Stimulated activated CD4-positive, alpha-beta T cell treated with anti-CD3 and anti-CD28 coated beads, Interleukin-12 subunit alpha, Interleukin-12 subunit beta, amount 100 ng/mL, for 4 hours (primary cell): ENCODE data around the gene MANSC1.

Source experiments
- DNase-seq: peaks from one replicate; pipeline ENCODE4 v3.0.0-alpha.2; 2020

MANSC1 gene

DNA sequence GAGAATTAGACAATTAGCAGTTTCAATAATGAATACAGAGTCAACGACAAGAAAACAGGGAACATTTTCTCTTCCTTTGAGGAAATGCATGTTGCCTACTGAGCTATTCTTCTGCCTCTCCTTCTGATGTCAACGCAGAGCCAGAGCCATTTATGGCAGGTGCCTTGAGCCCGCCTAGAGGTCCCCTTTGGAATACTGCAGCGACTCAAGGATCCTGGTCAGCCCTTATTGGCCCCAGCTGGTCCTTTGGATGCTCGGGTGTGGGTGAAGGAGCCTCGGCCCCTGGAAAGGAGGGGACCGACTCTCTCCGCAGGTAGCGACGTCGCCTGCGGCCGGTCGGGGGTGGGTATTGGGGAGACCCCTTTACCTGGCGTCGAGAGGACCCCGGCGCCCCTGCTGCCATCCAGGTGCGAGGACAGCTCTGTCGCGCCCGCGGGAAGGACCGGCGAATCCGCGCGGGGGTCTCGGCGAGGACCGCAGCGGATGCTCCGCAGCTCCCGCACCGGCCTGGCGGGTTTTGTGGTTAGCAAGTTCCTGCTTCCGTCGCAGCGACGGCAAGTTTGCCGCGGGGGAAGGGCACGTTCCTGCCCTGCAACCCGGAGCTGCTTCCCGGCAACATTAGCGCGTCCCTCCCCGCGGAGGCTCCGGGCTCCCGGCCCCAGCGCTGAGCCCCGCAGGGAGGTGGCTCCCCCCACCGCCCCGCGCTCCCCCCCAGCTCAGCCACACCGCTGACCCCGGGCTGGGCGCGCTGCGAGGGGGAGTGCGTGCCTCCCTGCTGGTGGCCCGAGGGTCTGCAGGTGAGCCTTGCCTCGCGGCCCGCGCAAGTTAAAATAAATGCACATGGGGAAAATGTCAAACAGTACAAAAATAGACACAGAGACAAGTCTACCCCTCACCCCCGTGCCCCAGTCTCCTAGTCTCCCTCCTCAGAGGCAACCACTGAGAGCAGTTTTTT, at the start of gene MANSC1:
Gene MANSC1, minus strand, starts transcription at position 532 of the 955 bp plus-strand sequence. CDS start 6,928 bp downstream, outside the sequence.
- DNase-seq: peak; percentile 43

DNA sequence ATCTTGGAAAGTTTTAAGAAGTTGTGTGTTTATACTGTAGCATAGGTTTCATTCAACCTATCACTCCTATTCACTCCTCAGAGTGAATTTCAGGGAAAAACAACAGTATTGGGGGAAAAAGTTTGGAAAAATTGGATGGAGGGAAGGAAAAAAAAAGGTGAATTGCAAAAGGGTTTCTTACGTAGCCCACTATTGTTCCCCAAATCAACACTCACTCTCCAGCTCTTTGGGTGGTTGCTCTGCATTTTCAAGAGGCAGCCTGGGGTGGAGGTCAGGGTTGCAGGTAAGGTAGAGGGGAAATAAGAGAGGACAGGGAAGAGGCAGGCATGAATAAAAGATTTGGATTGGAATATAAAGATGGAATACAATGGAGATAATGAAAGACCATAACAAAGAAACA, 49.1 kb upstream of the MANSC1 start:
- no peak for DNase-seq

DNA sequence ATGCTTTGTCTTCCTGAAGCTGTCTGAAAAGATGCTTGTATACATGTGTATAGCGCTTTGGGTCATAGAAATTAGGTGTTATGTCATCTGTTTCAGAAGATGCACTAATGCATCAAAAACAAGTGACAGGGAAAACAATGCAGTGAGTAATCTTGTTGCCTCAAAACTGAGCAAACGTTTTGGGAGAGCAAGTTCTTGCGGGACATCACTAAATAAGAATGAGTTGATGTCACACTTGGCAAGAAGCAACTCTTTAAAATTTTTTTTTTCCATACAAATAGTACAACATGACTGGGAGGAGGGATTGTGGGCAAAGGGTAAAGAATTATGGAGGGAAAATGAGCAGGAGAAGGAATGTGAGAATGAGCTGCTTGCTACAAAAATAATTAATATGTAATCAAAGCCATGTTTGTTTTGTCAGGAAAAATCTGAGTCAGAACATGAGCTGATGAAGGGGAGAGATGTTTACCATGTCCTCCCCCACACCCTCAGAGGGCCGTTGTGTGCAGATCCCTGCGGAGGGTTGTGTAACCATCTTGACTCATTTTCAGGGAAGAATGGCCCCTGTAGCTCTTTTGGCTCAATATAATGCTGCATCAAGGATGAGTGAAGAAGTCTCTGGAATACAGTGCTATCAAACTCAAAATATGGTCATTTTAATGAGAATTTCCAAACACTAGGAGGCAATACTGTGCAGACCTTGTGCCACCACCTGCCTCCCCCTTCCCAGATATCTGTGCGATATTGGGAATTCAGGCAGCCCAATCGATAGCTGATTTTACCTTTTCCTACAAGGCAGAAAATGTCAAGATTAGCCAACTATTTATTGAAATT, 48.2 kb upstream of the MANSC1 start:
- DNase-seq: no peak

DNA sequence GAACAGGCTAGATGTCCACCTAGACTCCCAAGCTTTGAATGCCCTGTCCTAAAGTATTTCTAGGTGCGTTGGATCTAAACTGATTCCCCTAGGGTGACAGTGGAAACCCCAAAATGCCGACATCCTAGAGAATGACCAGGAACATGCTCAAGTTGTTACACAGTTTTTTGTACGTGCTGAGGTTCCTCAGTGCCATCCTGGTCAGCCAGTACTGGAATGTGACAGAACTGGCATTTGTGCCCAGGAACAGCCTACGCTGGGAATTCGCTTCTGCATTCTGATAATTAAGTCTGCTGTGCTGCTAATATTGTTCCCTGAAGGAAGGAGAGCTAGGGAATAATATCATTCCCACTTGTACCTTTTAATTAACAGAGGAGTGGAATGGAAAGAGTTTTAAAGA, 47.1 kb upstream of the MANSC1 start:
- no peak for DNase-seq

DNA sequence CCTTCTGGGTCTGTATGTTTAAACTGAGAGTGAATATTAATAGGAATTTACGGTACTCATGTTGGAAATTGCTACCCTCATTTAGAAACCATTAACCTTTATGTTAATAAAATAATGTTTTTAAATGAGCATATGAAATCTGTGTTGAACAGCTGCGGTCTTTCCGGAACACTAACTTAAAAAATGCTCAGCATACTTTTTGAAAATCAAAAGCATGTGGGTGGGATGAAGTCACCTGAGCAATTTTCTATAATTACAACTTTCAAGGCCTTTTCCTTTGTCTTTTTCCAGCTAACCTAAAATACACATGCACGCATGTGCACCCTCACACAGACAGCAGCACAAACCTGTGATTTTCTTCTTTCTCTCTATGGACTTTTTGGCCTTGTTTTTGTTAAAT, 46.7 kb upstream of the MANSC1 start:
- no peak for DNase-seq

DNA sequence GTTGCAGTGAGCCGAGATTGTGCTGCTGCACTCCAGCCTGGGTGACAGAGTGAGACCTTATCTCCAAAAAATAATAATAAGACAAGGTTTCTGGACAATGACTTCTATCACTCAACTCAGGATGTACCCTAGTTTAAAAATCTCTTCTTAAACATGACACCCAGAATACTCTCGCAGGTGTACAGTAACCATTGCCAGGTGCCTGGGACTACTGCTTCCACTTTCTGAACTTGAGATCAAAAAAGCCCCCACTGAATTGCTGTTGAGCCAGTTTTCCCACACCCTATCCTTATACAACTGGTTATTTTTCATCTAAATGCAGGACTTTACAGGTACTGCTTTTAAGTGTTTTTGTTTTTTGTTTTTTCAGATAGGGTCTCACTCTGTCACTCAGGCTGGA, 43.1 kb upstream of the MANSC1 start:
- DNase-seq: no peak

DNA sequence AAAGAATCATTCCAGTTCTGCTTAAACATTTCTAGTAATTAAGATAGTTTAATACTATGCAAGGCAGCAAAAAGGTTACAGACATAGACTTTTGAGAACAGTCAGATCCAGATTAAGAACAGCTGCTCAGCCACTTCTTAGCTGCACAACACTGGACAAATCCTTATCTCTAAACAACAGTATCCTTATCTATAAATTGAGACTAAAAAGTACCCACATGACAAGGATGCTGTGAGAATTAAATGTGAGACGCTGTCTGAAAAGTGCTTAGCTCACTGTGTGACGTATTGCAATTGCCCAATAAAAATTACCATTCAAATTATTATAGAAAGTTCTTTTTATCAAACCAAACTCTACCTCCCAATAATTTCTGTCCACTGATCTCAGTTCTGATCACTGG, 42.4 kb upstream of the MANSC1 start:
- no peak for DNase-seq

DNA sequence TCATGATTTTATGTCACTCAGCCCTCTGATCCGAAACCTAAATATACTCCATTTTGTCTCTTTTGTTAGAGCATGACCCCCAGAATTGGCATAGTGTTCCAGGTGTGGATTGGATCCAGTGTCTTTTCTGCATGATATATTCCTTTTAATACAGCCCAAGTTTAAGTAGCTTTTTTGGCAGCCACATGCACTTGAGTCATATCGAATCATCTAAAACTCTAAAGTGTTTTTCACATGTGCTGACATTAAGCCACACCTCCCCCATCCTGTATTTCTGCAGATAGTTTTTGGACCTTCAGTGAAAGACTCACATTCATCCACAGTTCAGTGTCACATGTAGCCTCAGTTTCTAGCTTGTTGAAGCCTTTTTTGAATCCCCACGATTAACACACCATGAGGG, 37.5 kb upstream of the MANSC1 start:
- DNase-seq: no peak

DNA sequence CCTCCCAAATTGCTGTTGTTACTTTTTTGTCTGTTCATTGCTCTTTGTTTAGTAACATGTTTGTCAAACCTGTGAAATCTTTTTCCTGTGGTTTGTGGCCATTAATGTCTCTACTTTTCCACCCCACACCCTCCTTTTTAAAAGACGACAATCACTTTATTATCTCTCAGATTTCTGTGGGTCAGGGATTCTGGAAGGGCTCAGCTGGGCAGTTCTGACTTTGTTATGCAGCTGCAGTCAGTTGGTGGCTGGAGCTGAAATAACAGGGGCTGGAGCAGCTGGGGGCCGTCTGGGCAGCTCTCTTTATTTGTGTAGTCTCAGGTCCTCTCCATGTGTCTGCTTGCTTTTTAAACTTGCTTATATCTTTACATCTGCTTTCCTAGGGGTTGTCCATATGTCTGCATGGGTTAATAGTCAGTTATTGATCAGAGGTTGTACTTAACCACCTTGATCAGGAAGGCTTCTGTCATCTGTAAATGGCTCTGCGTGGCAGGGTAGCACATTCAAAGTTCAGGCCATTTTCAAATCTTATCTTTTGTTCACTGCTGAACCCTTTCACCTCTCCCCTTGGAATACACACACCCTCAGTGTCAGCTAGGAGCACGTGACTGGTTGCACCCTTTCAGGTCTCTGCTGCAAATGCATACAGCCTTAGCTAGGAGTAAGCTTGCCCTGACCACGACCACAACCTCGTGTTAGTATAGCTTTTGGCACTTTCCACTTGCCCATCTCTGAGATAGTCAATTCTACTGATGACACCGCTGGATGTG, 34.7 kb upstream of the MANSC1 start:
- no peak for DNase-seq

DNA sequence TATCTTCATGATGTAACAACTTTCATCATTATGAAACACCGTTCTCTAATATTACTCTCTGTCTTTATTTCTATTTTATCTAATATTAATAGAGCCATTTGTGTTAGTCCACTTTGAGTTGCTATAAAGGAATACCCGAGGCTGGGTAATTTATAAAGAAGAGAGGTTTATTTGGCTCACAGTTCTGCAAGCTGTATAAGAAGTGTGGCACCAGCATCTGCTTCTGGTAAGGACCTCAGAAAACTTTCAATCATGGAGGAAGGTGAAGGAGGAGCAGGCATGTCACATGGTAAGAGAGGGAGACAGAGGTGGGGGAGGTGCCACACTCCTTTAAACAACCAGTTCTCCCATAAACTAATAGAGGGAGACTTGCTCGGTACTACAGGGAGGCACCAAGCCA, 31.9 kb upstream of the MANSC1 start:
- DNase-seq: no peak

DNA sequence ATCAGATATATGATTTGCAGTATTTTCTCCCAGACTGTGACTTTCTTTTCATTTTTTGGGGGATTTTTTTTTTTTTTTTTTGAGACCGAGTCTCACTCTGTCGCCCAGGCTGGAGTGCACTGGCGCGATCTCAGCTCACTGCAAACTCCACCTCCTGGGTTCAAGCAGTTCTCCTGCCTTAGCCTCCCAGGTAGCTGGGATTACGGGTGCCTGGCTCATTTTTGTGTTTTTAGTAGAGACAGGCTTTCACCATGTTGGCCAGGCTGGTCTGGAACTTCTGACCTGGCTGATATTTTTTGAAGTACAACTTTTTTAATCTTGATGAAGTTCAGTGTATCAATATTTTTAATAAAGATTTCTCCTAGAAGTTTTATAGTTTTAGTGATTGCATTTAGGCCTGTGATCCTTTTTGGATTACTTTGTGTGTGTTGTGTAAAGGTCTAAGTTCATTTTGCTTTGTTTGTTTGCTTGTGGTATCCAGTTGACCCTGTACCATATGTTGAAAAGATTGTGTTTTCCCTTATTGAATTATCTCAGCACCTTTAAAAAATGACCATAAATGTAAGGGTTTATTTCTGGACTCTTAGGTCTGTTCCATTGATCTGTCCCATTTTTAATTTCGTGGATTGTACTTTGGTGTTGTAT, 31.0 kb upstream of the MANSC1 start:
- DNase-seq: no peak

DNA sequence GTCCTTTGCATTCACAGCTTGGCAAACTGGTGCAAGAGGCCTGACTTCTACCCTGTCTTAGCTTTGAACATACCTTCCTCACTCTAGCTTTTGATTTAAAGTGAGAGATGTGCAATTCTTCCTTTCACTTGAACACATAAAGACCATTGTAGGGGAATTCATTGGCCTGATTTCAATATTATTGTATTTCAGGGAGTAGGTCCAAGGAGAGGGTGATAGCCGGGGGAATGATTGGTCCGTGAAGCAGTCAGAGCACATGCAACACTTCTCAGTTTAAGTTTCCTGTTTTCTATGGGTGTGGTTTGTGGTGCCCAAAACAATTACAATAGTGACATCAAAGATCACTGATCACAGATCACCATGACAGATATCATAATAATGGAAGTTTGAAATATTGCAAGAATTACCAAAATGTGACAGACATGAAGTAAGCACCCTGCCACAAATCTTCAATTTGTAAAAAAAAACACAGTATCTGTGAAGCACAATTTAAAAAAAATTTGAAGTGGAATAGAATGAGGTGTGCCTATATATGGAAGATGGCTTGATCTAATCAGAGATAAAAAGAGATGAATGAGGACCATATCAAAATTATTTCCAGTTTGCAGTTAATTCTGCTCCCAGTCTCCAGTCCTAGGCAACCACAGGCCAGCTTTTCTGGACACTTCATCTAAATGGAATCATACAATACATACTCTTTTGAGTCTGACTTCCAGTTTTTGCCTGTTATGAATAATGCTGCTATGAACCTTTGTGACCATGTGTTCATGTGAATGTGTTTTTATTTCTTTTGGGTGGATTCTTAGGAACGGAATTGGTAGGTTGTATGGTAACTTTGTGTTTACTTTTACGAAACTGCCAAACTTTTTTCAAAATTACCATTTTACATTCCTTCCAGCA, 30.0 kb upstream of the MANSC1 start:
- DNase-seq: no peak

DNA sequence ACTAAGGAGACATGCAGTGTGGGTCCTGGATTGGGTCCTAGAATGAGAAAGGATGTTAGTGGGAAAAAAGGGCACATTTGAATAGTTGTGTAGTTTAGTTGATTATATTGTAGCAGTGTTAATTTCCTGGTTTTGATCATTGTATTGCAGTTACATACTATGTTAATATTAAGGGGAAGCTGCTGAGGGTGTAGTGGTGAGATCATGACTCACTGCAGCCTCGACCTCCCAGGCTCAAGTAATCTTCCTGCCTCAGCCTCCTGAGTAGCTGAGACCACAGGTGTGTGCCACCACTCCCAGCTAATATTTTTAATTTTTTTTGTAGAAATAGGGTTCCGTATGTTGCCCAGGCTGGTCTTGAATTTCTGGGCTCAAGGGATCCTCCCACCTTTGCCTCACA, 28.6 kb upstream of the MANSC1 start:
- DNase-seq: no peak

DNA sequence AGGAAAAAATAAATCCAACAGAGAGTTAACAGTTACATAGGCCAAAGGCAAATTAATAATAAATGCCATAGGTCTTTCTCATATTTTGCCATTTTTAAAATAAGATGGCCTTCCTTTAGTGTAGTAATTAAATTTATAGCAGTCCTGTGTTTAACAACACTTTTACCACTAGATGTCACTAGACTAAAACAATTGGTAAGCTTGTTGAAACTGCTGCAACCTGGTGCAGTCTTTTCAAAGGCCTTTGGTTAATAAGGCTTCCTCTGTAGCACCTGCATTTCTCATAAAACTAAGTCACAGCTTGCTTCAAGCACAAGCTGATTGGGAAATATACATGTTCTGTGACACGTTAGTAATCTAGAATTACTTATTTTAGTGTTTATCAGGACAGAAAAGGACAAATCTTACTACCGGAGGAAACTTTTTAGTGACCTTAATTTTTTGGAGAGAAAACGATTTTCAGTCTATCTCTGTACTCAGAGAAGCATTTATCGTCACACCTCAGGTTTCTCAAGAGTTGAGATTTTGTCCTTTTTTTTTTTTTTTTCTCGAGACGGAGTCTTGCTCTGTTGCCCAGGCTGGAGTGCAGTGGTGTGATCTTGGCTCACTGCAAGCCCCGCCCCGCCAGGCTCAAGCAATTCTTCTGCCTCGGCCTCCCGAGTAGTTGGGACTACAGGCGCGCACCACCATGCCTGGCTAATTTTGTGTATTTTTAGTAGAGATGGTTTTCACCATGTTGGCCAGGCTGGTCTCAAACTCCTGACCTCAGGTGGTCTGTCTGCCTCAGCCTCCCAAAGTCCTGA, 26.8 kb upstream of the MANSC1 start:
- DNase-seq: no peak

DNA sequence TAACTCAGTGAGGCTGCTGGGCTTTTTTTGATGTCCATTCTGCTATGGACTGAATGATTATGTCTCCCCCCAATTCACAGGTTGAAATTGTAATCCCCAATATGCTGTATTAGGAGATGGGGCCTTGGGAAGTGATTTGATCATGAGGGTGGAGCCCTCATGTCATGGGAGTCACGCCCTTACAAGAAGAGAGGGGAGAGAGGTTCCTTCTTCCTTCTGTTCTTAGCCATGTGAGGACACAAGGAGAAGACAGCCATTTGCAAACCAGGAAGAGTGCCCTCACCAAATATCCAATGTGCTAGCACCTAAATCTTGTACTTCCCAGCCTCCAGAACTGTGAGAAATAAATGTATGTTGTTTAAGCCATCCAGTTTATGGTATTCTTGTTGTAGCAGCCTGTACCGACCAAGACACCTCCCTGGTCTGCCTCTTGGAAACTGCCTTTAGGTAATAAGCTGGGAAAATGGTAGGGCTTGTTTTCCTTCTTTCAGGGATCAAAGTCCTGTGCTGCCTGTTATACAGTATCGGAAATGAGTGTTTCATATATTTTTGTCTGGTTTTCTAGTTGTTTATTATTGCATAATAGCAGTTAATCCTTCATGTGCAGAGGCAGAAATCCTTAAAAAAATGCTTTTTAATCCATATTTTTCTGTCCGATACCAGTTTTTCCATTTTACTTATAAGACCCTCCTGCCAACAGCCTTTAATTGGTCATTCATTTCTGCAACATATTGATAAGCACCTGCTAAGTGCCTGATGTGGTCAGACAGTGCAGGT, 23.1 kb upstream of the MANSC1 start:
- no peak for DNase-seq

DNA sequence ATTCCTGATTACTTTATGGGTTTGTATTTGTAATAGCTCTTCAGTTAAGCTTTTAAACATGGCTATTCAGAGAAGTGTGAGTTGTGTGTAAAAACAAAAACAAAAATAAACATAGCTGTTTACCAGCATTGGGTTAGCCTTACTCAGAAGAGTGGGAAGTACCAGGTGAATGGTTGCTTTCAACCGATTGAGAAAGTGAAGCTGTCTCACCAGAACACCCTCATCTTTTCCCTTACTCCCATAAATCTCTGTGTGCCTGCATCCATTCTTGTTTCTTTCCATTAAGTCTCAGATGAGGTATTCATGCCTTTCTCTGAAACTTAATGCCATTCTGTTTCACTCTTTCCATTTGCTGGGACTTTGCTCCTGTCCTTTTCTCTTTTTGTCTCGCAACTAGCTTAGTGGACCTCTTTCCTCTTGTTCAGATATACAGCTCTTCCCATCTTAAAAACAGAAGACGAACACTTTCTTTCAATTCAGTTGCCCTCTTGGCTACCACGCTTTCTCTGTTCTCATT, 17.5 kb upstream of the MANSC1 start:
- no peak for DNase-seq

DNA sequence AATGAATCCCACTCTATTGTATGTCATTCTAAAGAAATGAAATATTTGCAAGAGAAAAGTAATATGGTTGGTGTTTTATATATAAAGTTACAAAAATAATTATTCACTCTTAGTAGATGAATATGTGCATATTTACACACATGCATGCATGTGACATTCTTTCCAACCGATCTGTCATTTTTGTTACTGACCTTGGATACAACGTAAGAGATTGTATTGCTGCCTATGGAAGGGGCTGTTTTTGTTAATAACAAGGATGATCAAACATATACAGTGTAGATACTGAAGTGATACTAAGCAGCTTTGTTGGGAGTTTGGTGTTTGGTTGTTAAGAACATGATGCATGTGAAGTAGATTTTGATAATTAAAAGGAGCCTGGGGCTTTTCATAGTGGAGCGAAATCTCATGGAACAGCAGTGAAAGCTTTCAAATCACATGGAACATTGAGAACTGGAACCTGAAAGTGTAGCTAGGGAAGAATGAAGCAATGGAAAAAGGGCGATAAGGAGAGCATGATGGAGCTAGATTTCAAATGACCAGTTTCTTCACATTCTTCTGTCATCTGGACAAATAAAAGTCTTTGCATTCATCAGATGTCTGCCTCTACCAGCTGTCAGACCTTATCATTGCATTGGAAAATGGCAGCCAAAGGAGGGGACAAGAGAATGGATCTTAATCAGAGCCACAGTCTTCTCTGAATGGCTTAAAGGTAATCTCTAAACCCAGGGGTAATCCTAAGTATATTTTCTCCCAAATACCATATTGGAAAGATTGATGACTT, 16.8 kb upstream of the MANSC1 start:
- DNase-seq: no peak

DNA sequence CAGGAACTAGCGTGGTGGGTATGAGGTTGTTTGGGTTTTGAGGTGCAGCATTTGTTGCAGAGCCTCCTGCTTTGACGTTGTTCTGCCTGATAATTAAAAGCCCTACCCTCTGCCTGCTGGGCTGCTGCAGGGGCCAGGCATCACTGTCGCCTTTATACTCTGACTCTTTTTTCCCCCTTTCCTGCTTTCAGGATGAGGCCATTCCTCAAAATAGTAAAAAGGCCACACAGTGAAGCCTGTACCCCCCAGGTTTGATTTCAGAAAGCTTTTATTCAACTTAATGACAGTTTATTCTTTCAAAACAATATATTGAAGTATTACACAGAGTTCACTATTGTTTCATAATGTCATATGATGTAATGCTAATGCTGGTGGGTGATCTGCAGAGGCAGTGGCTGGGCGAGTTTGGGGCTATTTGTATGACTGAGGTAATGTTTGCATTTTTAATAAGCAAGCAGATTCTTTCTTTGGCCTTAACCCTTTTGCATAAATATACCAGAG, 15.9 kb upstream of the MANSC1 start:
- no peak for DNase-seq

DNA sequence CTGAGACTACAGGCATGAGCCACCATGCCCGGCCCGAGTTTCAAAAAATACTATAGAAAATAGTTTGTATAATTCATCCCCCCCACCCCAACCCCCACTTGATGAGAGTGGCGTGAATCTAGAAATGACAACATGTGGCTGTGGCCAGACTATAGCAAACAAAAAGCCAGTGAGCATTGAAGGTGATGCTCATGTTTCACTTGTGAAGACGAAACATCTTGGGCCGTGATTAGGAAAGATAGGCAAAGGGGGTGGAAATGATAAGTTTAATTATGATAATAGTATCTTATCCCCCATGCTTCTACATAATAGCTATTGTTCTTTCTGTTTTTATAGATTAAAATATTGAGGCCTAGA, 15.4 kb upstream of the MANSC1 start:
- DNase-seq: no peak
